ENCODE results near the gene IGF2BP2. TPM values are rescaled to one million over a fixed set of nuclear protein-coding genes. Genes with fewer than 3 reads are reported as not detected.
"Not testable (repeated sequence)": the region's sequence is repeated elsewhere in the genome, so short reads cannot be mapped to it uniquely, and the experiment has no call there.

The IGF2BP2 gene
- total and polyA plus RNA-seq, 5 donors from 2014 or later = 3.6 TPM; not detected in 4

GRCh38 chr3:185859294-185859972 lies 34.6 kb upstream of the IGF2BP2 start:
- H3K27ac Mint-ChIP-seq = no peak overlapping the region
- no peak for ATAC-seq (ENCODE audit: low read depth in 2 of 2)
- H3K4me3 Mint-ChIP-seq = no peak overlapping the region
- H3K36me3 ChIP-seq (ENCODE audit: control insufficient read depth, insufficient read depth, low read length) = no peaks in the 10 kb centered on the region
- no peak overlapping the region for H3K27ac ChIP-seq (ENCODE audit: insufficient read depth, low read length, poor library complexity, severe bottlenecking)
- no peaks in the 10 kb centered on the region for H3K4me1 Mint-ChIP-seq
- no peak for DNase-seq
- no peak overlapping the region for H3K4me3 ChIP-seq (ENCODE audit: low read depth, low read length)
- H3K4me1 ChIP-seq (ENCODE audit: control insufficient read depth, insufficient read depth, low read length, poor library complexity, severe bottlenecking) = no peaks in the 10 kb centered on the region
- H3K36me3 Mint-ChIP-seq = no peaks in the 10 kb centered on the region
- H3K27me3 ChIP-seq (ENCODE audit: control insufficient read depth, insufficient read depth, low read length) = no peaks in the 10 kb centered on the region
- peaks cover 9 to 13% of the 10 kb centered on the region in 2 experiments for H3K9me3 ChIP-seq (ENCODE audit: control insufficient read depth in 2 of 2, low read length in 2 of 2)
- peaks cover 0 to 16% (median 2%) of the 10 kb centered on the region in 7 donors for H3K9me3 Mint-ChIP-seq
- peaks cover 18% of the 10 kb centered on the region for H3K27me3 Mint-ChIP-seq

DNA sequence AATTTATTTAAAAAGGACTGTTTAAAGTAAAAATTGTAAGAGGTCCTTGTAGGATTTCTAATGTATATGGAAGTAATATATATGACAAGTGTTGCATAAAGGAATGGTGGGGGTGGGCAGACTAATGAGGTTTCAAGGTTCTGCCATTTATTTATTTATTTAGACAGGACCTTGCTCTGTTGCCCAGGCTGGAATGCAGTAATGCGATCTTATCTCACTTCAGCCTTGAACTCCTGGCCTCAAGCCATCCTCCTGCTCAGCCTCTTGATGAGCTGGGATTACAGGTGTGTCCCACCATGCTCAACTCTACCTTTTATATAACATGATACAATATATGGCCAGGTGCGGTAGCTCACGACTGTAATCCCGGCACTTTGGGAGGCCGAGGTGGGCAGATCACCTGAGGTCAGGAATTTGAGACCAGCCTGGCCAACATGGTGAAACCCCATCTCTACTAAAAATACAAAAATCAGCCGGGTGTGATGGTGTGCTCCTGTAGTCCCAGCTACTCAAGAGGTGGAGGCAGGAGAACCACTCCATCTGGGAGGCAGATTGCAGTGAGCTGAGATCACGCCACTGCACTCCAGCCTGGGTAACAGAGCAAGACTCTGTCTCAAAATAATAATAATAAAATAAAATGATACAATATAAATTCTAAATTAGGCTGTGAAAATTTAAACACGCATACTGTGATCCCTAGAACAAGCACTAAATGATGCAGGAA lies 33.8 kb upstream of the IGF2BP2 start:
- Histone ChIP-seq H3K4me3 (ENCODE audit: low read depth, low read length) (no peak overlapping the region), H3K4me1 (ENCODE audit: control insufficient read depth, insufficient read depth, low read length, poor library complexity, severe bottlenecking) (no peaks in the 10 kb centered on the region), H3K27me3 (ENCODE audit: control insufficient read depth, insufficient read depth, low read length) (no peaks in the 10 kb centered on the region), H3K27ac (ENCODE audit: insufficient read depth, low read length, poor library complexity, severe bottlenecking) (no peak overlapping the region), H3K9me3 (ENCODE audit: control insufficient read depth in 2 of 2, low read length in 2 of 2) (peaks cover 9 to 13% of the 10 kb centered on the region in 2 experiments), H3K36me3 (ENCODE audit: control insufficient read depth, insufficient read depth, low read length) (no peaks in the 10 kb centered on the region)
- ATAC-seq (ENCODE audit: low read depth in 2 of 2) (no peak), DNase-seq (no peak)
- no peak overlapping the region for H3K27ac Mint-ChIP-seq
- peaks cover 18% of the 10 kb centered on the region for H3K27me3 Mint-ChIP-seq
- H3K36me3 Mint-ChIP-seq = no peaks in the 10 kb centered on the region
- H3K9me3 Mint-ChIP-seq = peaks cover 0 to 16% (median 2%) of the 10 kb centered on the region in 7 donors
- no peak overlapping the region for H3K4me3 Mint-ChIP-seq
- no peaks in the 10 kb centered on the region for H3K4me1 Mint-ChIP-seq

DNA sequence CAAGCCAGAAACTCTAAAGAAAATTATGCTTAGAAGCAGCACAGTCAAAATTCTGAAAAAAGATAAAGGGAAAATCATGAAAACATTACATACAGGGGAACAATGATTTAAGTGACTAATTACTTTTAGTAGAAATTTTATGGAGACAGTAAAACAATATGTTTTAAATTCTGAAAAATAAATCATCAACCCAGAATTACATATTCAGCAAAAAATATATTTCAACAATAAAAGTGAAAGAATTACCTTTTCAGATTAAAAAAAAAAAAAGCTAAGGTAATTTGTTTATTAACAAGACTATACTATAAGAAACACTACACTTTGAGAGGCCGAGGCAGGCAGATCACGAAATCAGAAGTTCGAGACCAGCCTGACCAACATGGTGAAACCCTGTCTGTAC lies 32.4 kb upstream of the IGF2BP2 start:
- H3K27me3 Mint-ChIP-seq = peaks cover 14% of the 10 kb centered on the region

GRCh38 chr3:185856652-185857051 lies 31.8 kb upstream of the IGF2BP2 start:
- Histone ChIP-seq H3K27ac (ENCODE audit: insufficient read depth, low read length, poor library complexity, severe bottlenecking) (no peak overlapping the region), H3K36me3 (ENCODE audit: control insufficient read depth, insufficient read depth, low read length) (no peaks in the 10 kb centered on the region), H3K4me1 (ENCODE audit: control insufficient read depth, insufficient read depth, low read length, poor library complexity, severe bottlenecking) (no peaks in the 10 kb centered on the region), H3K4me3 (ENCODE audit: low read depth, low read length) (no peak overlapping the region), H3K27me3 (ENCODE audit: control insufficient read depth, insufficient read depth, low read length) (no peaks in the 10 kb centered on the region), H3K9me3 (ENCODE audit: control insufficient read depth in 2 of 2, low read length in 2 of 2) (peaks cover 9 to 13% of the 10 kb centered on the region in 2 experiments)
- DNase-seq (no peak), ATAC-seq (ENCODE audit: low read depth in 2 of 2) (no peak)
- no peak overlapping the region for H3K27ac Mint-ChIP-seq
- peaks cover 14% of the 10 kb centered on the region for H3K27me3 Mint-ChIP-seq
- H3K4me3 Mint-ChIP-seq = no peak overlapping the region
- no peaks in the 10 kb centered on the region for H3K36me3 Mint-ChIP-seq
- peaks cover 0 to 16% (median 2%) of the 10 kb centered on the region in 7 donors for H3K9me3 Mint-ChIP-seq
- no peaks in the 10 kb centered on the region for H3K4me1 Mint-ChIP-seq

More for the DNA sequence above, 32.4 kb upstream of the IGF2BP2 start:
- Histone ChIP-seq H3K36me3 (ENCODE audit: control insufficient read depth, insufficient read depth, low read length) (no peaks in the 10 kb centered on the region), H3K27me3 (ENCODE audit: control insufficient read depth, insufficient read depth, low read length) (no peaks in the 10 kb centered on the region), H3K4me1 (ENCODE audit: control insufficient read depth, insufficient read depth, low read length, poor library complexity, severe bottlenecking) (no peaks in the 10 kb centered on the region), H3K4me3 (ENCODE audit: low read depth, low read length) (no peak overlapping the region), H3K27ac (ENCODE audit: insufficient read depth, low read length, poor library complexity, severe bottlenecking) (no peak overlapping the region), H3K9me3 (ENCODE audit: control insufficient read depth in 2 of 2, low read length in 2 of 2) (peaks cover 9 to 13% of the 10 kb centered on the region in 2 experiments)
- ATAC-seq (ENCODE audit: low read depth in 2 of 2) (no peak), DNase-seq (no peak)
- no peak overlapping the region for H3K4me3 Mint-ChIP-seq
- H3K4me1 Mint-ChIP-seq = no peaks in the 10 kb centered on the region
- H3K27ac Mint-ChIP-seq = no peak overlapping the region
- no peaks in the 10 kb centered on the region for H3K36me3 Mint-ChIP-seq
- peaks cover 0 to 16% (median 2%) of the 10 kb centered on the region in 7 donors for H3K9me3 Mint-ChIP-seq

DNA sequence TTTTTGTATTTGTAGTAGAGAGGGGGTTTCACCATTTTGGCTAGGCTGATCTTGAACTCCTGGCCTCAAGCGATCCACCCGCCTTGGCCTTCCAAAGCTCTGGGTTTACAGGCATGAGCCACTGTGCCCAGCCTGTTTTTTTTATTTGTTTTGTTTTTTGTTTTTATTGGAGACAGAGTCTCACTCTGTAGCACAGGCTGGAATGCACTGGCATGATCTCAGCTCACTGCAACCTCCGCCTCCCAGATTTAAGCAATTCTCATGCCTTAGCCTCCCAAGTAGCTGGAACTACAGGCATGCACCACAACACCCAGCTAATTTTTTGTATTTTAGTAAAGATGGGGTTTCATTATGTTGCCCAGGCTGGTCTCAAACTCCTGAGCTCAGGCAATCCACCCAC lies 28.9 kb upstream of the IGF2BP2 start:
- not testable (repeated sequence) for H3K27ac ChIP-seq (ENCODE audit: insufficient read depth, low read length, poor library complexity, severe bottlenecking); H3K4me1 ChIP-seq (ENCODE audit: control insufficient read depth, insufficient read depth, low read length, poor library complexity, severe bottlenecking); H3K4me1 Mint-ChIP-seq; H3K36me3 Mint-ChIP-seq; DNase-seq; H3K27ac Mint-ChIP-seq; H3K4me3 ChIP-seq (ENCODE audit: low read depth, low read length); H3K36me3 ChIP-seq (ENCODE audit: control insufficient read depth, insufficient read depth, low read length); H3K27me3 ChIP-seq (ENCODE audit: control insufficient read depth, insufficient read depth, low read length); H3K27me3 Mint-ChIP-seq; ATAC-seq (ENCODE audit: low read depth in 2 of 2); H3K4me3 Mint-ChIP-seq
- peaks cover 9 to 13% of the 10 kb centered on the region in 2 experiments for H3K9me3 ChIP-seq (ENCODE audit: control insufficient read depth in 2 of 2, low read length in 2 of 2)
- H3K9me3 Mint-ChIP-seq = peaks cover 0 to 14% (median 2%) of the 10 kb centered on the region in 7 donors

GRCh38 chr3:185852635-185853034 lies 27.8 kb upstream of the IGF2BP2 start:
- no peak overlapping the region for H3K4me3 Mint-ChIP-seq
- ATAC-seq (ENCODE audit: low read depth in 2 of 2) (no peak), DNase-seq (no peak)
- Histone ChIP-seq H3K36me3 (ENCODE audit: control insufficient read depth, insufficient read depth, low read length) (no peaks in the 10 kb centered on the region), H3K27me3 (ENCODE audit: control insufficient read depth, insufficient read depth, low read length) (no peaks in the 10 kb centered on the region), H3K27ac (ENCODE audit: insufficient read depth, low read length, poor library complexity, severe bottlenecking) (no peak overlapping the region), H3K9me3 (ENCODE audit: control insufficient read depth in 2 of 2, low read length in 2 of 2) (peaks cover 9 to 13% of the 10 kb centered on the region in 2 experiments), H3K4me1 (ENCODE audit: control insufficient read depth, insufficient read depth, low read length, poor library complexity, severe bottlenecking) (no peaks in the 10 kb centered on the region), H3K4me3 (ENCODE audit: low read depth, low read length) (no peak overlapping the region)
- H3K36me3 Mint-ChIP-seq = no peaks in the 10 kb centered on the region
- H3K27ac Mint-ChIP-seq = no peak overlapping the region
- H3K9me3 Mint-ChIP-seq = peaks cover 0 to 14% (median 2%) of the 10 kb centered on the region in 7 donors
- no peaks in the 10 kb centered on the region for H3K4me1 Mint-ChIP-seq
- H3K27me3 Mint-ChIP-seq = no peaks in the 10 kb centered on the region

GRCh38 chr3:185851959-185852358 lies 27.1 kb upstream of the IGF2BP2 start:
- Histone ChIP-seq H3K27me3 (ENCODE audit: control insufficient read depth, insufficient read depth, low read length) (no peaks in the 10 kb centered on the region), H3K36me3 (ENCODE audit: control insufficient read depth, insufficient read depth, low read length) (no peaks in the 10 kb centered on the region), H3K4me1 (ENCODE audit: control insufficient read depth, insufficient read depth, low read length, poor library complexity, severe bottlenecking) (no peaks in the 10 kb centered on the region), H3K4me3 (ENCODE audit: low read depth, low read length) (no peak overlapping the region), H3K9me3 (ENCODE audit: control insufficient read depth in 2 of 2, low read length in 2 of 2) (peaks cover 7 to 10% of the 10 kb centered on the region in 2 experiments), H3K27ac (ENCODE audit: insufficient read depth, low read length, poor library complexity, severe bottlenecking) (no peak overlapping the region)
- DNase-seq (no peak), ATAC-seq (ENCODE audit: low read depth in 2 of 2) (no peak)
- Mint-ChIP-seq H3K27ac (no peak overlapping the region), H3K36me3 (no peaks in the 10 kb centered on the region), H3K9me3 (peaks cover 0 to 12% (median 2%) of the 10 kb centered on the region in 7 donors), H3K4me3 (no peak overlapping the region), H3K27me3 (no peaks in the 10 kb centered on the region), H3K4me1 (no peaks in the 10 kb centered on the region)
